Neural progenitor cell (in vitro differentiated cells): ENCODE data around the gene INSIG1. TPM values are rescaled to one million over a fixed set of nuclear protein-coding genes. Genes with fewer than 3 reads are reported as not detected.
A peak's percentile ranks its signal among the peaks of the same experiment; 100 is the strongest.

ENCODE experiments used
- DNase-seq: peaks from one replicate; pipeline ENCODE4 v3.0.0-alpha.2; 2016; ENCODE audit warnings: low spot score
- H2AFZ ChIP-seq: fragments of 200-600 bp; sonication (generic); replicated peaks from 2 replicates; pipeline ENCODE4 v1.6.1; 2016; ENCODE audit warnings: antibody characterized with exemption
- H3F3A ChIP-seq: fragments of 200-600 bp; sonication (generic); 2 replicates; pipeline ENCODE4 v1.6.1; 2016; ENCODE audit warnings: antibody characterized with exemption, low read depth
- H3K27ac ChIP-seq: fragments of 200-600 bp; sonication (generic); 2 replicates; pipeline ENCODE4 v1.5.1; 2016; ENCODE audit warnings: mild to moderate bottlenecking
- H3K27me3 ChIP-seq: fragments of 200-600 bp; sonication (generic); 2 replicates; pipeline ENCODE4 v1.6.1; 2016; ENCODE audit warnings: mild to moderate bottlenecking, moderate library complexity
- H3K36me3 ChIP-seq: fragments of 200-600 bp; sonication (generic); 2 replicates; pipeline ENCODE4 v1.5.1; 2016
- H3K4me1 ChIP-seq: fragments of 200-600 bp; sonication (generic); 2 replicates; pipeline ENCODE4 v1.6.1; 2016; ENCODE audit warnings: mixed run types
- H3K4me2 ChIP-seq: fragments of 200-600 bp; sonication (generic); 2 replicates; pipeline ENCODE4 v1.6.1; 2016
- H3K4me3 ChIP-seq: fragments of 200-600 bp; sonication (generic); 2 replicates; pipeline ENCODE4 v1.5.1; 2016
- H3K79me2 ChIP-seq: fragments of 200-600 bp; sonication (generic); 2 replicates; pipeline ENCODE4 v1.6.1; 2016; ENCODE audit warnings: low read depth
- H3K9ac ChIP-seq: fragments of 200-600 bp; sonication (generic); 2 replicates; pipeline ENCODE4 v1.6.1; 2016
- H3K9me3 ChIP-seq: fragments of 200-600 bp; sonication (generic); 2 replicates; pipeline ENCODE4 v1.5.1; 2016; ENCODE audit warnings: low read depth
- H4K20me1 ChIP-seq: fragments of 200-600 bp; sonication (generic); 2 replicates; pipeline ENCODE4 v1.6.1; 2016; ENCODE audit warnings: low read depth
- H3K27ac Mint-ChIP-seq: 3 replicates; pipeline ENCODE4 v1.8.0; 2021; ENCODE audit warnings: mixed read lengths
- H3K27me3 Mint-ChIP-seq: 2 replicates; pipeline ENCODE4 v1.8.0; 2022; ENCODE audit warnings: low read depth, mild to moderate bottlenecking, inconsistent platforms, moderate library complexity, mixed read lengths; ENCODE audit not compliant: insufficient read depth
- H3K36me3 Mint-ChIP-seq: 3 replicates; pipeline ENCODE4 v1.8.0; 2021; ENCODE audit warnings: mixed read lengths
- H3K4me1 Mint-ChIP-seq: 3 replicates; pipeline ENCODE4 v1.8.0; 2021; ENCODE audit warnings: mixed read lengths
- H3K4me3 Mint-ChIP-seq: 3 replicates; pipeline ENCODE4 v1.8.0; 2021; ENCODE audit warnings: mild to moderate bottlenecking, moderate library complexity, mixed read lengths
- H3K9me3 Mint-ChIP-seq: 3 replicates; pipeline ENCODE4 v1.8.0; 2020; ENCODE audit warnings: mixed read lengths
- CTCF ChIP-seq: fragments of 200-600 bp; sonication (generic); IDR thresholded peaks from 2 replicates; pipeline ENCODE4 v1.5.1; 2017; ENCODE audit warnings: antibody characterized with exemption, mild to moderate bottlenecking
- EZH2 ChIP-seq: fragments of 200-600 bp; sonication (generic); IDR thresholded peaks from 2 replicates; pipeline ENCODE4 v1.6.1; 2017; ENCODE audit warnings: antibody characterized with exemption, mild to moderate bottlenecking, moderate library complexity
- EZH2phosphoT487 ChIP-seq: fragments of 200-600 bp; sonication (generic); IDR thresholded peaks from 2 replicates; pipeline ENCODE4 v1.6.1; 2017; ENCODE audit warnings: antibody characterized with exemption
- total RNA-seq: library from RNA; depleted of rRNA; stranded (reverse); fragments of >200 nt; gene quantifications from 2 replicates; pipeline ENCODE4 v1.2.3, GENCODE V29; 2015; ENCODE audit warnings: low replicate concordance

INSIG1 gene
- total RNA-seq, 1 donor from 2014 or later: 94.3 TPM

- Mint-ChIP-seq H3K4me1 (peaks cover 12% of the 10 kb centered on the region), H3K4me3 (no peak overlapping the region), H3K27ac (peak overlapping the region; percentile 87), H3K9me3 (peaks cover 29% of the 10 kb centered on the region), H3K36me3 (peaks cover 7% of the 10 kb centered on the region), H3K27me3 (peaks cover 12% of the 10 kb centered on the region)
- Histone ChIP-seq H3K79me2 (no peaks in the 10 kb centered on the region), H3K9me3 (no peaks in the 10 kb centered on the region), H3F3A (no peaks in the 10 kb centered on the region), H3K27ac (no peak overlapping the region), H3K36me3 (no peaks in the 10 kb centered on the region), H3K27me3 (no peaks in the 10 kb centered on the region), H3K4me2 (no peak overlapping the region), H3K4me3 (no peak overlapping the region), H4K20me1 (no peaks in the 10 kb centered on the region), H3K4me1 (no peaks in the 10 kb centered on the region), H3K9ac (no peak overlapping the region), H2AFZ (no peak overlapping the region)
- TF ChIP-seq EZH2: no peak
- no peak for TF ChIP-seq CTCF
- DNase-seq: no peak
Observed at GRCh38 chr7:155291045-155291530, 6.6 kb upstream of the INSIG1 start.

GRCh38 chr7:155291729-155292128 lies 5.9 kb upstream of the INSIG1 start:
- peak overlapping the region; percentile 87 for H3K27ac Mint-ChIP-seq
- H3K4me2 ChIP-seq: no peak overlapping the region
- no peaks in the 10 kb centered on the region for H3K36me3 ChIP-seq
- peaks cover 3% of the 10 kb centered on the region for H3K79me2 ChIP-seq
- peaks cover 14% of the 10 kb centered on the region for H3K27me3 Mint-ChIP-seq
- no peaks in the 10 kb centered on the region for H3K9me3 ChIP-seq
- no peaks in the 10 kb centered on the region for H3K27me3 ChIP-seq
- no peak for DNase-seq
- H3K27ac ChIP-seq: no peak overlapping the region
- H4K20me1 ChIP-seq: no peaks in the 10 kb centered on the region
- no peak overlapping the region for H3K4me3 ChIP-seq
- peaks cover 19% of the 10 kb centered on the region for H3K4me1 Mint-ChIP-seq
- H3K36me3 Mint-ChIP-seq: peaks cover 9% of the 10 kb centered on the region
- H3F3A ChIP-seq: peaks cover 3% of the 10 kb centered on the region
- no peak overlapping the region for H3K9ac ChIP-seq
- no peak overlapping the region for H3K4me3 Mint-ChIP-seq
- peaks cover 29% of the 10 kb centered on the region for H3K9me3 Mint-ChIP-seq
- peaks cover 4% of the 10 kb centered on the region for H3K4me1 ChIP-seq
- no peak for TF ChIP-seq EZH2
- no peak for TF ChIP-seq EZH2phosphoT487
- TF ChIP-seq CTCF: no peak
- H2AFZ ChIP-seq: no peak overlapping the region

GRCh38 chr7:155292680-155293226 lies 4.9 kb upstream of the INSIG1 start:
- Histone ChIP-seq H4K20me1 (no peaks in the 10 kb centered on the region), H3K4me3 (no peak overlapping the region), H3F3A (peaks cover 7% of the 10 kb centered on the region), H3K4me1 (peaks cover 9% of the 10 kb centered on the region), H3K9me3 (no peaks in the 10 kb centered on the region), H3K27me3 (no peaks in the 10 kb centered on the region), H3K9ac (no peak overlapping the region), H3K4me2 (no peak overlapping the region), H3K79me2 (peaks cover 4% of the 10 kb centered on the region), H3K36me3 (no peaks in the 10 kb centered on the region), H3K27ac (no peak overlapping the region), H2AFZ (no peak overlapping the region)
- Mint-ChIP-seq H3K27ac (peak overlapping the region; percentile 68), H3K9me3 (peaks cover 29% of the 10 kb centered on the region), H3K4me1 (peaks cover 22% of the 10 kb centered on the region), H3K27me3 (peaks cover 14% of the 10 kb centered on the region), H3K4me3 (no peak overlapping the region), H3K36me3 (peaks cover 9% of the 10 kb centered on the region)
- no peak for DNase-seq
- TF ChIP-seq EZH2: no peak
- no peak for TF ChIP-seq EZH2phosphoT487
- TF ChIP-seq CTCF: no peak
